ENCODE measurements around the gene RAB40B.

- TF ChIP-seq CTCF (IDR thresholded peaks at IDR 0.05): no peak
- no peak for TF ChIP-seq POLR2A (IDR thresholded peaks at IDR 0.05)
Observed at GRCh38 chr17:82722341-82723013, 24.0 kb upstream of the RAB40B start.

Data from prostate gland (tissue), 2 donors.